NB4 (cell line): ENCODE data around the gene KCNQ1.

Experiments
- DNase-seq: peaks from one replicate; pipeline ENCODE4 v3.0.0; 2010; ENCODE audit warnings: low read depth
- H3K4me3 ChIP-seq: one replicate; pipeline ENCODE4 v1.5.1; 2011; ENCODE audit warnings: mild to moderate bottlenecking, low read depth, low read length, moderate library complexity
- MAX ChIP-seq: IDR thresholded peaks from 2 replicates; pipeline ENCODE4 v1.6.1; 2011; ENCODE audit warnings: low read depth, low read length
- MYC ChIP-seq: IDR thresholded peaks from 2 replicates; pipeline ENCODE4 v1.6.1; 2011; ENCODE audit warnings: low read depth, low read length
- POLR2A ChIP-seq: IDR thresholded peaks from 2 replicates; pipeline ENCODE4 v1.6.1; 2011; ENCODE audit warnings: mild to moderate bottlenecking; ENCODE audit not compliant: insufficient read length; ENCODE audit errors: extremely low read depth
- TF ChIP-seq, protein P1 (sequence below): IDR thresholded peaks from one replicate; pipeline ENCODE4 v1.5.1; 2012; ENCODE audit warnings: low read depth, low read length

The KCNQ1 gene

DNA sequence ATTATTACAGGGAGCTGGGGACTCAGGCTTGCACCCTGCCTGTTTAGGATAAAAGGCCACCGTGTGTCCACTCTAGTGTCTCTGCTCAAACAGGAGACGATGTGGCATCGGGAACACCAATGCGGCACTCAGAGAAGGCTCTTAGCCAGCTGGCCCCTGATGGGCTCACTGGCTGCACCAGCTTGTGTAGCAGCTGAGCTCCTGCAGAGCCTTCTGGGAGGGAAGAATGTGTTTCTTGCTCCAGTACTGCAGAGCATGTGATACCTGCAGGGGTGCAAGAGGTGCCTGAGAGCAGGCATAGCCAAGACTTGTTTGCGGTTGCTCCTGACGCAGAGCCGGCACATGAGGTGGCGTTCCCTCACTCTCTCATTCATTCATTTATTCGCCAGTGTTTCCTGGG is 299.4 kb downstream of the KCNQ1 start:
- DNase-seq, result no peak
- TF ChIP-seq MAX, result no peak
- no peak for TF ChIP-seq POLR2A
- TF ChIP-seq MYC, result no peak
- TF ChIP-seq, protein P1, sequence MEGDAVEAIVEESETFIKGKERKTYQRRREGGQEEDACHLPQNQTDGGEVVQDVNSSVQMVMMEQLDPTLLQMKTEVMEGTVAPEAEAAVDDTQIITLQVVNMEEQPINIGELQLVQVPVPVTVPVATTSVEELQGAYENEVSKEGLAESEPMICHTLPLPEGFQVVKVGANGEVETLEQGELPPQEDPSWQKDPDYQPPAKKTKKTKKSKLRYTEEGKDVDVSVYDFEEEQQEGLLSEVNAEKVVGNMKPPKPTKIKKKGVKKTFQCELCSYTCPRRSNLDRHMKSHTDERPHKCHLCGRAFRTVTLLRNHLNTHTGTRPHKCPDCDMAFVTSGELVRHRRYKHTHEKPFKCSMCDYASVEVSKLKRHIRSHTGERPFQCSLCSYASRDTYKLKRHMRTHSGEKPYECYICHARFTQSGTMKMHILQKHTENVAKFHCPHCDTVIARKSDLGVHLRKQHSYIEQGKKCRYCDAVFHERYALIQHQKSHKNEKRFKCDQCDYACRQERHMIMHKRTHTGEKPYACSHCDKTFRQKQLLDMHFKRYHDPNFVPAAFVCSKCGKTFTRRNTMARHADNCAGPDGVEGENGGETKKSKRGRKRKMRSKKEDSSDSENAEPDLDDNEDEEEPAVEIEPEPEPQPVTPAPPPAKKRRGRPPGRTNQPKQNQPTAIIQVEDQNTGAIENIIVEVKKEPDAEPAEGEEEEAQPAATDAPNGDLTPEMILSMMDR, result no peak
- H3K4me3 ChIP-seq, result no peak overlapping the region

- TF ChIP-seq MAX, result no peak
- TF ChIP-seq, protein P1, result no peak
- TF ChIP-seq POLR2A, result no peak
- TF ChIP-seq MYC, result no peak
- DNase-seq, result no peak
Measured at GRCh38 chr11:2745511-2745910, 300.7 kb downstream of the KCNQ1 start.

GRCh38 chr11:2746401-2747247 is 301.8 kb downstream of the KCNQ1 start:
- no peak for DNase-seq
- no peak overlapping the region for H3K4me3 ChIP-seq
- TF ChIP-seq, protein P1, result no peak
- no peak for TF ChIP-seq MYC
- TF ChIP-seq MAX, result no peak
- no peak for TF ChIP-seq POLR2A

More at GRCh38 chr11:2745511-2745910, 300.7 kb downstream of the KCNQ1 start:
- no peak overlapping the region for H3K4me3 ChIP-seq

- TF ChIP-seq MYC (no peak), POLR2A (no peak), MAX (no peak)
- TF ChIP-seq, protein P1, result no peak
- DNase-seq, result no peak
Measured at GRCh38 chr11:2747248-2748027, 302.6 kb downstream of the KCNQ1 start.

GRCh38 chr11:2748061-2748813 is 303.4 kb downstream of the KCNQ1 start:
- TF ChIP-seq, protein P1, result no peak
- no peak for TF ChIP-seq MYC
- no peak for TF ChIP-seq POLR2A
- no peak for TF ChIP-seq MAX
- no peak for DNase-seq
- no peak overlapping the region for H3K4me3 ChIP-seq

More at GRCh38 chr11:2747248-2748027, 302.6 kb downstream of the KCNQ1 start:
- no peak overlapping the region for H3K4me3 ChIP-seq
